Pulmonary artery endothelial cell (primary cell): ENCODE data around the gene RNF180. TPM values are rescaled to one million over a fixed set of nuclear protein-coding genes. Genes with fewer than 3 reads are reported as not detected.
"Not testable (repeated sequence)": the region's sequence is repeated elsewhere in the genome, so short reads cannot be mapped to it uniquely, and the experiment has no call there.

Experiments used
- DNase-seq: peaks from one replicate; pipeline ENCODE4 v3.0.0-alpha.2; 2011; ENCODE audit warnings: low read depth, low spot score
- total RNA-seq: library from RNA; depleted of rRNA; stranded (reverse); fragments of >200 nt; gene quantifications from 2 replicates; pipeline ENCODE4 v1.2.3, GENCODE V29; 2014

RNF180 gene
- total RNA-seq, 1 donor from 2014 or later: 6.8 TPM

GRCh38 chr5:64273276-64273675 is 107.6 kb downstream of the RNF180 start:
- no peak for DNase-seq

GRCh38 chr5:64285188-64286130 is 119.8 kb downstream of the RNF180 start:
- DNase-seq: no peak

GRCh38 chr5:64286381-64286780 is 120.7 kb downstream of the RNF180 start:
- no peak for DNase-seq

- not testable (repeated sequence) for DNase-seq
Observed at GRCh38 chr5:64288496-64288895, 122.9 kb downstream of the RNF180 start.

GRCh38 chr5:64292611-64293215 is 127.1 kb downstream of the RNF180 start:
- no peak for DNase-seq

- no peak for DNase-seq
Observed at GRCh38 chr5:64295101-64295500, 129.5 kb downstream of the RNF180 start.

- no peak for DNase-seq
Observed at GRCh38 chr5:64298586-64298985, 132.9 kb downstream of the RNF180 start.

GRCh38 chr5:64299805-64300204 is 134.2 kb downstream of the RNF180 start:
- DNase-seq: no peak

- no peak for DNase-seq
Observed at GRCh38 chr5:64301566-64301965, 135.9 kb downstream of the RNF180 start.

- DNase-seq: no peak
Observed at GRCh38 chr5:64308135-64308534, 142.5 kb downstream of the RNF180 start.

GRCh38 chr5:64312491-64312890 is 146.8 kb downstream of the RNF180 start:
- DNase-seq: no peak

GRCh38 chr5:64315778-64316177 is 150.1 kb downstream of the RNF180 start:
- no peak for DNase-seq

GRCh38 chr5:64318175-64318574 is 152.5 kb downstream of the RNF180 start:
- no peak for DNase-seq

- DNase-seq: no peak
Observed at GRCh38 chr5:64323591-64323990, 157.9 kb downstream of the RNF180 start.

GRCh38 chr5:64330728-64331231 is 165.1 kb downstream of the RNF180 start:
- no peak for DNase-seq

GRCh38 chr5:64331597-64332277 is 166.1 kb downstream of the RNF180 start:
- DNase-seq: no peak

GRCh38 chr5:64333886-64334285 is 168.2 kb downstream of the RNF180 start:
- no peak for DNase-seq

- DNase-seq: no peak
Observed at GRCh38 chr5:64339769-64340168, 174.1 kb downstream of the RNF180 start.

GRCh38 chr5:64340293-64340692 is 174.7 kb downstream of the RNF180 start:
- DNase-seq: no peak

GRCh38 chr5:64341340-64341739 is 175.7 kb downstream of the RNF180 start:
- no peak for DNase-seq

GRCh38 chr5:64344501-64344900 is 178.9 kb downstream of the RNF180 start:
- DNase-seq: no peak

GRCh38 chr5:64347309-64347708 is 181.7 kb downstream of the RNF180 start:
- DNase-seq: no peak
